HepG2 (cell line): Measurements from ENCODE around the gene ACSF3. TPM values are rescaled to one million over a fixed set of nuclear protein-coding genes. Genes with fewer than 3 reads are reported as not detected.
"Not testable (repeated sequence)": the region's sequence is repeated elsewhere in the genome, so short reads cannot be mapped to it uniquely, and the experiment has no call there.

Source experiments
- ATAC-seq: fragments of 200-7000 bp; cut with Tn5 transposase; 3 replicates; pipeline ENCODE4 v1.9.1; 2020; ENCODE audit warnings: mild to moderate bottlenecking, moderate library complexity
- BruUV-seq: library from RNA; stranded (reverse); fragments of 400-500 nt; replicated peaks from 2 replicates; lab custom pipeline; 2021; lab: Mats Ljungman, UMichigan
- CTCF ChIA-PET: fragments of 300-600 bp; formaldehyde crosslinking; extraction: SDS; loops from one replicate; lab custom pipeline; 2021; ENCODE audit warnings: low total read pairs, inconsistent platforms, low intra/inter-chr PET ratio; lab: Yijun Ruan, JAX
- POLR2A ChIA-PET: fragments of 350-600 bp; sonication (Branson Sonifier 250); formaldehyde crosslinking; loops from one replicate; lab custom pipeline; 2020; ENCODE audit warnings: antibody characterized with exemption, inconsistent platforms; lab: Yijun Ruan, JAX
- DNase-seq: peaks from one replicate; pipeline ENCODE4 v3.0.0-alpha.2; 2015; ENCODE audit warnings: low spot score
- FAIRE-seq: peaks from 3 replicates; lab custom pipeline; 2011; peaks lifted over from hg19 to GRCh38; lab: Jason Lieb, UNC
- H2AFZ ChIP-seq: one replicate; pipeline ENCODE4 v1.6.1; 2011; ENCODE audit warnings: low read length, inconsistent platforms
- H3K27ac ChIP-seq: fragments of 300-600 bp; 3 replicates; pipeline ENCODE4 v1.8.0; 2011; ENCODE audit warnings: mixed run types, mild to moderate bottlenecking, mixed read lengths, low read length, inconsistent platforms; ENCODE audit not compliant: insufficient read depth; ENCODE audit errors: extremely low read length
- H3K27me3 ChIP-seq, 2 experiments: fragments of 200-600 bp in 1 of 2; 2 replicates in 1 of 2; 3 replicates in 1 of 2; pipeline versions ENCODE4 v1.6.0 to v1.8.0; 2011; ENCODE audit warnings: low read length in 2 of 2, mild to moderate bottlenecking in 2 of 2, moderate library complexity in 2 of 2, inconsistent platforms in 1 of 2; ENCODE audit not compliant: insufficient read depth in 2 of 2, control insufficient read depth in 1 of 2
- H3K36me3 ChIP-seq, 2 experiments: fragments of 200-600 bp in 1 of 2; replicated peaks in 1 of 2; 2 replicates in 1 of 2; 3 replicates in 1 of 2; pipeline versions ENCODE4 v1.5.1 to v1.8.0; 2011; ENCODE audit warnings: low read length in 2 of 2, inconsistent platforms in 1 of 2; ENCODE audit not compliant: insufficient read depth in 2 of 2, control insufficient read depth in 1 of 2
- H3K4me1 ChIP-seq: 2 replicates; pipeline ENCODE4 v1.5.1; 2012; ENCODE audit warnings: low read length, inconsistent platforms; ENCODE audit not compliant: insufficient read depth
- H3K4me2 ChIP-seq: 2 replicates; pipeline ENCODE4 v1.6.0; 2011; ENCODE audit warnings: low read depth, low read length, inconsistent platforms
- H3K4me3 ChIP-seq, 3 experiments: fragments of 200-600 bp in 1 of 3; sonication (generic), shearing (Covaris generic) in 1 of 3; replicated peaks in 1 of 3; 2 replicates each; pipeline ENCODE4 v1.5.1; 2011 to 2016; ENCODE audit warnings: low read length in 3 of 3, inconsistent platforms in 2 of 3, low read depth in 2 of 3, mild to moderate bottlenecking in 2 of 3, control low read depth in 1 of 3, mixed read lengths in 1 of 3; ENCODE audit not compliant: insufficient read depth in 1 of 3
- H3K79me2 ChIP-seq: one replicate; pipeline ENCODE4 v1.6.1; 2011; ENCODE audit warnings: low read length, inconsistent platforms; ENCODE audit not compliant: insufficient read depth
- H3K9ac ChIP-seq: 2 replicates; pipeline ENCODE4 v1.6.0; 2011; ENCODE audit warnings: mild to moderate bottlenecking, low read depth, low read length, inconsistent platforms; ENCODE audit not compliant: insufficient read depth
- H3K9me3 ChIP-seq: 2 replicates; pipeline ENCODE4 v1.5.1; 2012; ENCODE audit warnings: mild to moderate bottlenecking, low read length
- H4K20me1 ChIP-seq: 2 replicates; pipeline ENCODE4 v1.6.0; 2011; ENCODE audit warnings: inconsistent platforms, mild to moderate bottlenecking, low read length, moderate library complexity; ENCODE audit not compliant: insufficient read depth
- CREB1 ChIP-seq, 2 experiments: fragments of 450-650 bp in 1 of 2; IDR thresholded peaks; 2 replicates each; pipeline ENCODE4 v1.6.1; 2016 to 2017; ENCODE audit warnings: control low read depth in 1 of 2, mild to moderate bottlenecking in 1 of 2, missing compliant biosample characterization in 1 of 2, missing genetic modification characterization in 1 of 2
- FOXP1 ChIP-seq, 2 experiments: fragments of 450-650 bp in 1 of 2; IDR thresholded peaks; 2 replicates each; pipeline ENCODE4 v1.6.1; 2017 to 2018; ENCODE audit warnings: antibody characterized with exemption in 1 of 2
- JDP2 ChIP-seq: sonication (generic); formaldehyde crosslinking; IDR thresholded peaks from 2 replicates; pipeline ENCODE4 v1.8.1; 2022; ENCODE audit warnings: missing genetic modification reagents, borderline replicate concordance
- MXI1 ChIP-seq: IDR thresholded peaks from 3 replicates; pipeline ENCODE4 v1.6.1; 2012; ENCODE audit warnings: low read depth, low read length, inconsistent platforms, borderline replicate concordance
- RARG ChIP-seq: sonication (generic); formaldehyde crosslinking; IDR thresholded peaks from 2 replicates; pipeline ENCODE4 v1.4.0; 2020; ENCODE audit warnings: low read depth, mild to moderate bottlenecking, missing genetic modification reagents
- SNAI1 ChIP-seq: sonication (generic); formaldehyde crosslinking; IDR thresholded peaks from 2 replicates; pipeline ENCODE4 v1.5.0; 2020; ENCODE audit warnings: mild to moderate bottlenecking, missing genetic modification reagents, borderline replicate concordance
- WIZ ChIP-seq: sonication (generic); formaldehyde crosslinking; IDR thresholded peaks from 2 replicates; pipeline ENCODE4 v1.5.1; 2020; ENCODE audit warnings: mild to moderate bottlenecking, missing genetic modification reagents
- ZNF224 ChIP-seq: sonication (generic); formaldehyde crosslinking; IDR thresholded peaks from 2 replicates; pipeline ENCODE4 v1.5.0; 2020; ENCODE audit warnings: mild to moderate bottlenecking, missing genetic modification reagents
- ZNF512 ChIP-seq: sonication (generic); formaldehyde crosslinking; IDR thresholded peaks from 2 replicates; pipeline ENCODE4 v1.4.0; 2020; ENCODE audit warnings: mild to moderate bottlenecking, missing genetic modification reagents
- ZNF678 ChIP-seq: sonication (generic); formaldehyde crosslinking; IDR thresholded peaks from 2 replicates; pipeline ENCODE4 v1.4.0; 2020; ENCODE audit warnings: mild to moderate bottlenecking, missing genetic modification reagents
- WGBS: methylation state at CpG from one replicate; pipeline ENCODE4 v1.1.6; 2017; ENCODE audit warnings: low lambda C conversion rate; 5-methylcytosine and 5-hydroxymethylcytosine counted together
- in situ Hi-C: cut with HindIII; loops from 2 replicates; pipeline ENCODE4 v1.10.0; 2017; ENCODE audit warnings: low pct_unique_long_range_greater_than_20kb; ENCODE audit not compliant: extremely low pct_ligation_motif_present
- intact Hi-C: fragments of 100-400 bp; cut with micrococcal nuclease; formaldehyde crosslinking; loops from one replicate; pipeline ENCODE4 v1.10.0; 2022; ENCODE audit not compliant: unreplicated experiment
- polyA plus RNA-seq, 8 experiments: library from polyadenylated mRNA; depleted of rRNA in 3 of 8; stranded (reverse) in 7 of 8; unstranded in 1 of 8; fragments of >200 nt; fragmentation: Illumina TruSeq in 4 of 8; extraction: Trizol in 4 of 8; gene quantifications; 2 replicates each; pipeline versions ENCODE4 v1.2.1 to v1.2.3, GENCODE V29; 2011 to 2016; ENCODE audit warnings: low read depth in 4 of 8, missing spikeins in 1 of 8, mixed read lengths in 1 of 8; ENCODE audit not compliant: insufficient read depth in 1 of 8
- total RNA-seq, 5 experiments: library from RNA; depleted of rRNA; stranded (reverse); fragments of >200 nt; fragmentation: Illumina TruSeq; extraction: Trizol; gene quantifications; 2 replicates each; pipeline ENCODE4 v1.2.3, GENCODE V29; 2016; ENCODE audit warnings: low read depth in 1 of 5

Gene ACSF3
- total and polyA plus RNA-seq, 2 of the 13 experiments (the other 11 are each of a cell fraction or from before 2014, with no cell fraction given), result 14.9 to 30.6 TPM

- CTCF ChIA-PET; H4K20me1 ChIP-seq; in situ Hi-C loops; POLR2A ChIA-PET; BruUV-seq; H3K79me2 ChIP-seq; H3K27ac ChIP-seq; intact Hi-C loops; H3K9ac ChIP-seq; ATAC-seq; DNase-seq; H3K4me1 ChIP-seq; H3K36me3 ChIP-seq; FAIRE-seq; H3K9me3 ChIP-seq; H2AFZ ChIP-seq; H3K4me2 ChIP-seq; H3K4me3 ChIP-seq; TF ChIP-seq FOXP1, CREB1 (CRISPR knock-in tag; IDR thresholded peaks at IDR 0.05): not testable (repeated sequence)
- TF ChIP-seq FOXP1 (IDR thresholded peaks at IDR 0.05), result 0 out of 2 replicates have a peak, but pooled peaks have one; percentile 7
- TF ChIP-seq CREB1 (IDR thresholded peaks at IDR 0.05), result peak; percentile 95
- WGBS, result 4% methylated on average over 4 of the region's 4 CpGs
- H3K27me3 ChIP-seq, result peaks cover 31 to 81% of the 10 kb centered on the region in 2 experiments
Observed at GRCh38 chr16:89068814-89069616, 24.6 kb upstream of the ACSF3 start.

- no peaks in the 10 kb centered on the region for H3K4me1 ChIP-seq
- DNase-seq (no peak), FAIRE-seq (no peak), ATAC-seq (no peak)
- in situ Hi-C loops, result no loop called here
- intact Hi-C loops, result no loop called here
- no peaks in the 10 kb centered on the region; the same call in 1 of the 2 replicates for H4K20me1 ChIP-seq
- H3K4me3 ChIP-seq, result no peak overlapping the region
- H3K4me2 ChIP-seq, result no peak overlapping the region
- H3K27me3 ChIP-seq, result peaks cover 26 to 72% of the 10 kb centered on the region in 2 experiments
- no peak overlapping the region for H2AFZ ChIP-seq
- H3K9ac ChIP-seq, result no peak overlapping the region
- ChIA-PET POLR2A (no interaction called here), CTCF (no interaction called here)
- no peaks in the 10 kb centered on the region for H3K79me2 ChIP-seq
- no peaks in the 10 kb centered on the region for H3K36me3 ChIP-seq
- peaks cover 12% of the 10 kb centered on the region; the same call in 1 of the 2 replicates for H3K9me3 ChIP-seq
- no TSS peak for BruUV-seq
- TF ChIP-seq ZNF224 (no peak), MXI1 (no peak), RARG (CRISPR knock-in tag) (no peak), ZNF678 (CRISPR knock-in tag) (no peak), ZNF512 (CRISPR knock-in tag) (no peak), WIZ (CRISPR knock-in tag) (no peak), SNAI1 (CRISPR knock-in tag) (no peak), JDP2 (CRISPR knock-in tag) (no peak)
- H3K27ac ChIP-seq, result no peak overlapping the region
- 9% methylated on average over 8 of the region's 9 CpGs for WGBS
Observed at GRCh38 chr16:89069920-89070319, 23.7 kb upstream of the ACSF3 start.
